OCI-LY7 (cell line): ENCODE measurements around the gene KRT17. TPM values are rescaled to one million over a fixed set of nuclear protein-coding genes. Genes with fewer than 3 reads are reported as not detected.
A peak's percentile ranks its signal among the peaks of the same experiment; 100 is the strongest.
"Not testable (repeated sequence)": the region's sequence is repeated elsewhere in the genome, so short reads cannot be mapped to it uniquely, and the experiment has no call there.

Source experiments
- BruUV-seq: library from RNA; stranded (reverse); fragments of 400-500 nt; replicated peaks from 2 replicates; lab custom pipeline; 2021; lab: Mats Ljungman, UMichigan
- CTCF ChIA-PET: fragments of 300-600 bp; sonication (Branson Sonifier 250); formaldehyde crosslinking; loops from one replicate; lab custom pipeline; 2022; ENCODE audit warnings: antibody characterized with exemption; ENCODE audit not compliant: unreplicated experiment; lab: Charles Lee
- POLR2A ChIA-PET: fragments of 300-600 bp; sonication (Branson Sonifier 250); formaldehyde crosslinking; loops from one replicate; lab custom pipeline; 2022; ENCODE audit warnings: antibody characterized with exemption; lab: Charles Lee
- DNase-seq: peaks from one replicate; pipeline ENCODE4 v3.0.0-alpha.2; 2015; ENCODE audit warnings: low spot score
- H2AFZ ChIP-seq: fragments of 200-600 bp; sonication (generic), shearing (Covaris generic); 2 replicates; pipeline ENCODE4 v1.6.1; 2014; ENCODE audit warnings: mild to moderate bottlenecking, antibody characterized with exemption, low read length, moderate library complexity
- H3K27ac ChIP-seq: fragments of 200-600 bp; sonication (generic); 2 replicates; pipeline ENCODE4 v1.5.1; 2014; ENCODE audit warnings: mixed run types, low read depth, mild to moderate bottlenecking, moderate library complexity, low read length, inconsistent platforms; ENCODE audit not compliant: poor library complexity, severe bottlenecking
- H3K36me3 ChIP-seq: fragments of 200-600 bp; sonication (generic); 2 replicates; pipeline ENCODE4 v1.6.1; 2014; ENCODE audit warnings: mild to moderate bottlenecking, antibody characterized with exemption, low read length, moderate library complexity, mixed read lengths; ENCODE audit not compliant: insufficient read depth
- H3K4me1 ChIP-seq: fragments of 200-600 bp; sonication (generic); 2 replicates; pipeline ENCODE4 v1.5.1; 2014; ENCODE audit warnings: mild to moderate bottlenecking, low read length; ENCODE audit not compliant: insufficient read depth, poor library complexity, severe bottlenecking
- H3K4me2 ChIP-seq: fragments of 200-600 bp; sonication (generic); 2 replicates; pipeline ENCODE4 v1.6.1; 2014; ENCODE audit warnings: mild to moderate bottlenecking, low read length
- H3K4me3 ChIP-seq: fragments of 200-600 bp; sonication (generic); 2 replicates; pipeline ENCODE4 v1.5.1; 2014; ENCODE audit warnings: mild to moderate bottlenecking, low read depth, low read length; ENCODE audit not compliant: poor library complexity, severe bottlenecking
- H3K79me2 ChIP-seq: fragments of 200-600 bp; sonication (generic); 2 replicates; pipeline ENCODE4 v1.6.1; 2016; ENCODE audit warnings: low read depth, mild to moderate bottlenecking, low read length, moderate library complexity, mixed read lengths; ENCODE audit not compliant: insufficient read depth
- H3K9me2 ChIP-seq: fragments of 200-600 bp; sonication (generic); 2 replicates; pipeline ENCODE4 v1.6.1; 2016; ENCODE audit warnings: mild to moderate bottlenecking, low read length, mixed read lengths; ENCODE audit not compliant: insufficient read depth
- H3K9me3 ChIP-seq: fragments of 200-600 bp; sonication (generic); 2 replicates; pipeline ENCODE4 v1.6.1; 2014; ENCODE audit warnings: mild to moderate bottlenecking, mixed run types, low read length, mixed read lengths
- H4K20me1 ChIP-seq: fragments of 200-600 bp; sonication (generic); 2 replicates; pipeline ENCODE4 v1.6.1; 2014; ENCODE audit warnings: mild to moderate bottlenecking, antibody characterized with exemption, low read length, moderate library complexity, mixed read lengths; ENCODE audit not compliant: insufficient read depth
- EZH2phosphoT487 ChIP-seq: fragments of 200-600 bp; sonication (generic); IDR thresholded peaks from 2 replicates; pipeline ENCODE4 v1.6.1; 2018; ENCODE audit warnings: low read depth, borderline replicate concordance, mild to moderate bottlenecking, mixed run types, antibody characterized with exemption, low read length, moderate library complexity, mixed read lengths
- intact Hi-C: fragments of 100-400 bp; cut with micrococcal nuclease; formaldehyde crosslinking; loops from one replicate; pipeline ENCODE4 v1.10.0; 2022; ENCODE audit not compliant: unreplicated experiment
- total RNA-seq, 2 experiments: library from RNA; depleted of rRNA in 1 of 2; stranded (reverse); fragments of >200 nt in 1 of 2; shearing (Covaris generic) in 1 of 2; gene quantifications; 2 replicates each; pipeline ENCODE4 v1.2.3, GENCODE V29; 2014 to 2022
- TF ChIP-seq, protein P1 (sequence below): fragments of 200-600 bp; sonication (generic); conservative IDR thresholded peaks from 2 replicates; pipeline ENCODE4 v1.5.1; 2014; ENCODE audit warnings: mild to moderate bottlenecking, antibody characterized with exemption, low read length, moderate library complexity, mixed read lengths

The KRT17 gene
- total RNA-seq, 2 experiments from 2014 or later, result 2.1 TPM; not detected in 1

GRCh38 chr17:41579484-41580243, 44.7 kb downstream of the KRT17 start:
- no TSS peak for BruUV-seq
- DNase-seq, result peak; percentile 65
- H3K4me3 ChIP-seq, result no peak overlapping the region
- no peak for TF ChIP-seq EZH2phosphoT487
- TF ChIP-seq, protein P1, sequence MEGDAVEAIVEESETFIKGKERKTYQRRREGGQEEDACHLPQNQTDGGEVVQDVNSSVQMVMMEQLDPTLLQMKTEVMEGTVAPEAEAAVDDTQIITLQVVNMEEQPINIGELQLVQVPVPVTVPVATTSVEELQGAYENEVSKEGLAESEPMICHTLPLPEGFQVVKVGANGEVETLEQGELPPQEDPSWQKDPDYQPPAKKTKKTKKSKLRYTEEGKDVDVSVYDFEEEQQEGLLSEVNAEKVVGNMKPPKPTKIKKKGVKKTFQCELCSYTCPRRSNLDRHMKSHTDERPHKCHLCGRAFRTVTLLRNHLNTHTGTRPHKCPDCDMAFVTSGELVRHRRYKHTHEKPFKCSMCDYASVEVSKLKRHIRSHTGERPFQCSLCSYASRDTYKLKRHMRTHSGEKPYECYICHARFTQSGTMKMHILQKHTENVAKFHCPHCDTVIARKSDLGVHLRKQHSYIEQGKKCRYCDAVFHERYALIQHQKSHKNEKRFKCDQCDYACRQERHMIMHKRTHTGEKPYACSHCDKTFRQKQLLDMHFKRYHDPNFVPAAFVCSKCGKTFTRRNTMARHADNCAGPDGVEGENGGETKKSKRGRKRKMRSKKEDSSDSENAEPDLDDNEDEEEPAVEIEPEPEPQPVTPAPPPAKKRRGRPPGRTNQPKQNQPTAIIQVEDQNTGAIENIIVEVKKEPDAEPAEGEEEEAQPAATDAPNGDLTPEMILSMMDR, result peak; percentile 77
- no peaks in the 10 kb centered on the region for H4K20me1 ChIP-seq
- H3K36me3 ChIP-seq, result no peaks in the 10 kb centered on the region
- H3K79me2 ChIP-seq, result no peaks in the 10 kb centered on the region
- CTCF ChIA-PET, result interaction anchor here (0.6 kb wide), 1 partner anchor 86 kb away, joined by 3 read pairs; no protein-coding TSS in a partner anchor
- H3K4me1 ChIP-seq, result no peaks in the 10 kb centered on the region
- H2AFZ ChIP-seq, result no peak overlapping the region
- POLR2A ChIA-PET, result interaction anchor here (0.6 to 0.7 kb wide), 2 partner anchors 15 to 30 kb away, joined by 3 to 7 read pairs; no protein-coding TSS in a partner anchor
- no peaks in the 10 kb centered on the region for H3K9me3 ChIP-seq
- no peaks in the 10 kb centered on the region for H3K9me2 ChIP-seq
- no peak overlapping the region for H3K4me2 ChIP-seq
- intact Hi-C loops, result no loop called here
- no peak overlapping the region for H3K27ac ChIP-seq

DNA sequence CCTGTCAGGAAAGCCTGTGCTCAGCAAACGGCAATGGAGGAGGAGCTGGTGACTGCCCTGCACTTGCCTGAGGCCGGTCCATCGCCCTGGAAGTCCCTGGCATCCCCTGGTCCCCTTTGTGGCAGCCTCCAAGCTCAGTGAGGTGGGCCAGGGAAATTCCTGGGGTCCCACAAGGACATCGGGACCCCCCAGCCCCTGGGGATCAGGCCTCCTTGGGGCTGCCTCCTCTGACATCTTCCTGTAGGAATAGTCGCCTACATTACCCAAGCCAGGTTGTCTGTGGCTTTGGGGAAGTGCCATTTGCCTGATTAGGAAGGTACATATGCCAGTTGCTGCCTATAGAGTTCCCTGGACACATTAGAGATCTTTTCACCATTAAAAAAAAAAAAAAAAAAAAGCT, 45.4 kb downstream of the KRT17 start:
- no peaks in the 10 kb centered on the region for H3K9me3 ChIP-seq
- ChIA-PET CTCF (no interaction called here), POLR2A (interaction anchor here (0.6 to 0.7 kb wide), 2 partner anchors 15 to 29 kb away, joined by 3 to 7 read pairs; no protein-coding TSS in a partner anchor)
- H3K9me2 ChIP-seq, result no peaks in the 10 kb centered on the region
- H4K20me1 ChIP-seq, result no peaks in the 10 kb centered on the region
- H3K79me2 ChIP-seq, result no peaks in the 10 kb centered on the region
- BruUV-seq, result no TSS peak
- H3K4me3 ChIP-seq, result no peak overlapping the region
- H3K4me2 ChIP-seq, result no peak overlapping the region
- intact Hi-C loops, result no loop called here
- H3K27ac ChIP-seq, result no peak overlapping the region
- H3K4me1 ChIP-seq, result no peaks in the 10 kb centered on the region
- DNase-seq, result no peak
- TF ChIP-seq EZH2phosphoT487, result no peak
- TF ChIP-seq, protein P1, result no peak
- H3K36me3 ChIP-seq, result no peaks in the 10 kb centered on the region
- H2AFZ ChIP-seq, result no peak overlapping the region

GRCh38 chr17:41578538-41578937, 45.8 kb downstream of the KRT17 start:
- Histone ChIP-seq H3K79me2 (no peaks in the 10 kb centered on the region), H3K9me2 (no peaks in the 10 kb centered on the region), H3K27ac (no peak overlapping the region), H3K4me2 (no peak overlapping the region), H4K20me1 (no peaks in the 10 kb centered on the region), H3K4me3 (no peak overlapping the region), H3K36me3 (no peaks in the 10 kb centered on the region), H3K9me3 (no peaks in the 10 kb centered on the region), H2AFZ (no peak overlapping the region), H3K4me1 (no peaks in the 10 kb centered on the region)
- intact Hi-C loops, result no loop called here
- TF ChIP-seq EZH2phosphoT487, result no peak
- ChIA-PET CTCF (no interaction called here), POLR2A (no interaction called here)
- no peak for DNase-seq
- BruUV-seq, result no TSS peak

GRCh38 chr17:41576740-41577139, 47.6 kb downstream of the KRT17 start:
- H3K9me3 ChIP-seq, H4K20me1 ChIP-seq, H3K9me2 ChIP-seq, intact Hi-C loops, H3K79me2 ChIP-seq, H3K36me3 ChIP-seq, CTCF ChIA-PET, H2AFZ ChIP-seq, H3K4me3 ChIP-seq, DNase-seq, H3K27ac ChIP-seq, BruUV-seq, H3K4me2 ChIP-seq, H3K4me1 ChIP-seq, POLR2A ChIA-PET: not testable (repeated sequence)
